Measurements from ENCODE around the gene SIRPA.

DNA sequence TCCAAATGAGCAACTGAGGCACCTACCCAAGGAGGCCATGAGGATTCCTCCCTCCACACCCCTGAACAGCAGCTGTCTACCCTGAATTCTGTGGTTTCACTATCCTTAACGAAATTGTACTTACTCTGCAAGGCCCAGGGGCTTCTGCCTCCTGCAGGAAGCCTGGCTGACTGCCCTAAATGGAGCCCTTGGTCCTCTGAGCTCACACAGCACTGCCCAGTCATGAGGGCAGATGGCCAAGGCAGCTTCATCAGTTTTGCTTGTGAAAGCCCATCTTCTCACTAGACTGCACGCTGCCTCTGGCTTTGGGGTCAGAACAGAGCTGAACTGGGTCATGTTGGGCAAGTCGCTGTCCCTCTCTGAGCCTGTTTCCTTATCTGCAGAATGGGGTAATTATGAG is 26.4 kb upstream of the SIRPA start:
- TF ChIP-seq CTCF (conservative IDR thresholded peaks at IDR 0.05; ENCODE audit: low read depth, low read length) (no peak), EZH2 (IDR thresholded peaks at IDR 0.05; ENCODE audit: low read length, unreplicated experiment) (no peak)

Data from PC-3 (cell line).